Lung (tissue), 12 donors: Measurements from ENCODE around the gene PCDH17. TPM values are rescaled to one million over a fixed set of nuclear protein-coding genes. Genes with fewer than 3 reads are reported as not detected.
A peak's percentile ranks its signal among the peaks of the same experiment; 100 is the strongest.

ENCODE experiments used
- ATAC-seq: fragments of 200-7000 bp; cut with Tn5 transposase; one replicate; pipeline ENCODE4 v1.9.1; 2020; ENCODE audit warnings: moderate number of reproducible peaks; ENCODE audit not compliant: insufficient read depth, low FRiP score
- DNase-seq, 3 donors: peaks; one replicate each; pipeline ENCODE4 v3.0.0-alpha.2; 2013 to 2017
- H3K27ac ChIP-seq, 2 donors: one replicate each; pipeline ENCODE4 v1.5.1; 2013; ENCODE audit warnings: mild to moderate bottlenecking in 2 of 2, moderate library complexity in 2 of 2, control low read depth in 1 of 2, inconsistent platforms in 1 of 2, low read depth in 1 of 2, low read length in 1 of 2
- H3K27me3 ChIP-seq, 3 donors: one replicate each; pipeline ENCODE4 v1.5.1; 2013; ENCODE audit warnings: low read length in 2 of 3; ENCODE audit not compliant: control insufficient read depth in 3 of 3, insufficient read depth in 3 of 3
- H3K36me3 ChIP-seq, 4 donors: one replicate each; pipeline ENCODE4 v1.5.1; 2013; ENCODE audit warnings: low read length in 4 of 4, mild to moderate bottlenecking in 1 of 4, moderate library complexity in 1 of 4; ENCODE audit not compliant: control insufficient read depth in 4 of 4, insufficient read depth in 4 of 4
- H3K4me1 ChIP-seq, 5 donors: one replicate each; pipeline ENCODE4 v1.5.1; 2013; ENCODE audit warnings: low read length in 5 of 5, mild to moderate bottlenecking in 2 of 5, moderate library complexity in 1 of 5; ENCODE audit not compliant: control insufficient read depth in 5 of 5, insufficient read depth in 5 of 5
- H3K4me3 ChIP-seq: one replicate; pipeline ENCODE4 v1.5.1; 2013; ENCODE audit warnings: mild to moderate bottlenecking, control low read depth, moderate library complexity
- H3K9ac ChIP-seq, 2 donors: one replicate each; pipeline ENCODE4 v1.5.1; 2013; ENCODE audit warnings: low read length in 2 of 2, control low read depth in 1 of 2; ENCODE audit not compliant: insufficient read depth in 1 of 2
- H3K9me3 ChIP-seq, 4 donors: one replicate each; pipeline ENCODE4 v1.5.1; 2013; ENCODE audit warnings: low read length in 3 of 4, mild to moderate bottlenecking in 1 of 4, moderate library complexity in 1 of 4; ENCODE audit not compliant: control insufficient read depth in 4 of 4, insufficient read depth in 3 of 4
- WGBS, 2 donors: extraction: QIAGEN DNeasy Blood & Tissue Kit; methylation state at CpG; one replicate each; pipeline ENCODE4 v1.1.7; 2013; 5-methylcytosine and 5-hydroxymethylcytosine counted together
- polyA plus RNA-seq, 2 donors: library from polyadenylated mRNA; stranded (reverse); fragments of 200-250 nt; gene quantifications; one replicate each; pipeline ENCODE4 v1.2.1, GENCODE V29; 2013
- total RNA-seq, 2 donors: library from RNA; depleted of rRNA in 1 of 2; stranded (reverse); fragments of >200 nt in 1 of 2; gene quantifications; one replicate each; pipeline ENCODE4 v1.2.1, GENCODE V29; 2014 to 2021
- TF ChIP-seq, protein P1 (sequence below): IDR thresholded peaks from 2 replicates; pipeline ENCODE4 v1.5.1; 2012; ENCODE audit warnings: mild to moderate bottlenecking; ENCODE audit errors: control extremely low read depth, extremely low read depth
- donor health status: control.
- donor health status: control.
- donor health status: Bipolar disorder and iron deficiency.
- donor health status: healthy.
- donor health status: DM: yes; HTN: yes; CAD: no.

Gene PCDH17
- total and polyA plus RNA-seq, 4 donors, result 3.4 to 64.7 (median 30.2) TPM

- TF ChIP-seq, protein P1, sequence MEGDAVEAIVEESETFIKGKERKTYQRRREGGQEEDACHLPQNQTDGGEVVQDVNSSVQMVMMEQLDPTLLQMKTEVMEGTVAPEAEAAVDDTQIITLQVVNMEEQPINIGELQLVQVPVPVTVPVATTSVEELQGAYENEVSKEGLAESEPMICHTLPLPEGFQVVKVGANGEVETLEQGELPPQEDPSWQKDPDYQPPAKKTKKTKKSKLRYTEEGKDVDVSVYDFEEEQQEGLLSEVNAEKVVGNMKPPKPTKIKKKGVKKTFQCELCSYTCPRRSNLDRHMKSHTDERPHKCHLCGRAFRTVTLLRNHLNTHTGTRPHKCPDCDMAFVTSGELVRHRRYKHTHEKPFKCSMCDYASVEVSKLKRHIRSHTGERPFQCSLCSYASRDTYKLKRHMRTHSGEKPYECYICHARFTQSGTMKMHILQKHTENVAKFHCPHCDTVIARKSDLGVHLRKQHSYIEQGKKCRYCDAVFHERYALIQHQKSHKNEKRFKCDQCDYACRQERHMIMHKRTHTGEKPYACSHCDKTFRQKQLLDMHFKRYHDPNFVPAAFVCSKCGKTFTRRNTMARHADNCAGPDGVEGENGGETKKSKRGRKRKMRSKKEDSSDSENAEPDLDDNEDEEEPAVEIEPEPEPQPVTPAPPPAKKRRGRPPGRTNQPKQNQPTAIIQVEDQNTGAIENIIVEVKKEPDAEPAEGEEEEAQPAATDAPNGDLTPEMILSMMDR, result peak; percentile 30
- peaks cover 0 to 29% (median 7%) of the 10 kb centered on the region in 5 donors for H3K4me1 ChIP-seq
- H3K27ac ChIP-seq, result no peak overlapping the region
- no peak overlapping the region for H3K4me3 ChIP-seq
- 2 to 3% methylated on average over 3 of the region's 3 CpGs for WGBS, 2 donors
- no peaks in the 10 kb centered on the region for H3K36me3 ChIP-seq
- H3K9ac ChIP-seq, result no peak overlapping the region
- H3K9me3 ChIP-seq, result peaks cover 0 to 5% (median 0%) of the 10 kb centered on the region in 4 donors
- no peak for ATAC-seq
- peaks cover 0 to 17% (median 10%) of the 10 kb centered on the region in 3 donors for H3K27me3 ChIP-seq
- DNase-seq, result peak in 2 of 3 donors; percentile 60 to 63
Observed at GRCh38 chr13:57627663-57628062, 3.9 kb upstream of the PCDH17 start.

DNA sequence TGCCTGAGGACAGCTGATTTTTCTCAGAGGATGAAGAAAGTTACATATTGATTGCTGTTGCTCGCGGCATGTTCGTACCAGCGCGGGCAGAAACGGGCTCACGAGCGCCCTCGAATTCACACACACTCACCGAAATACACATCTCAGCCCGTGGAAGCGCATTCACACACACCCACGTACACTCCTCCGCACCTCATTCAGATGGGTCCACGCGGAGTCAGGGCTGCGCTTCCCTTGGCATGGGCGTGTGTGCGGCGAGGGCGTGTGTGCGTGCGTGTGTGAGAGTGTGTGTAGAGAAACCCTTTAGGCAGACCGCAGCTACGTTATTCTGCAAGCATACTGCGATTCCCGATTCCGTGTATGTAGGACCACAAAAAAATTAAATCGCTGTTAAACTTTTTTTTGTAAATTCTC is 2.1 kb upstream of the PCDH17 start:
- Histone ChIP-seq H3K9ac (peak overlapping the region in 1 of 2 donors; percentile 23), H3K9me3 (peaks cover 0 to 20% (median 0%) of the 10 kb centered on the region in 4 donors), H3K27me3 (peaks cover 5 to 32% (median 26%) of the 10 kb centered on the region in 3 donors), H3K4me1 (peaks cover 0 to 39% (median 9%) of the 10 kb centered on the region in 5 donors), H3K36me3 (no peaks in the 10 kb centered on the region), H3K4me3 (peak overlapping the region; percentile 56), H3K27ac (no peak overlapping the region)
- 2 to 3% methylated on average over 29 of the region's 29 CpGs for WGBS, 2 donors
- no peak for ATAC-seq
- TF ChIP-seq, protein P1, result no peak
- DNase-seq, result peak in 1 of 3 donors; percentile 71

- DNase-seq (peak; percentile 95), ATAC-seq (peak; percentile 53)
- Histone ChIP-seq H3K4me1 (peaks cover 0 to 44% (median 9%) of the 10 kb centered on the region in 5 donors), H3K36me3 (no peaks in the 10 kb centered on the region), H3K27ac (no peak overlapping the region), H3K4me3 (peak overlapping the region; percentile 56), H3K9ac (peak overlapping the region in 1 of 2 donors; percentile 79), H3K9me3 (peaks cover 0 to 20% (median 0%) of the 10 kb centered on the region in 4 donors), H3K27me3 (peaks cover 5 to 36% (median 30%) of the 10 kb centered on the region in 3 donors)
- WGBS, 2 donors, result 1 to 4% methylated on average over 34 of the region's 34 CpGs
- TF ChIP-seq, protein P1, result no peak
Observed at GRCh38 chr13:57629821-57630235, 1.7 kb upstream of the PCDH17 start.
